Stomach (tissue), 4 donors: ENCODE measurements around the gene ARHGAP15.

Source experiments
- EP300 ChIP-seq: sonication (generic); formaldehyde crosslinking; IDR thresholded peaks from one replicate; pipeline ENCODE4 v1.6.1; 2017; ENCODE audit warnings: antibody characterized with exemption
- POLR2AphosphoS5 ChIP-seq, 3 donors: sonication (generic); formaldehyde crosslinking; IDR thresholded peaks; one replicate each; pipeline ENCODE4 v1.6.1; 2016; ENCODE audit warnings: antibody characterized with exemption in 3 of 3
- TF ChIP-seq, protein P1 (sequence below), 7 experiments: fragments of 450-650 bp in 4 of 7; fragments of 200-600 bp in 3 of 7; sonication (generic) in 3 of 7; IDR thresholded peaks; one replicate each; pipeline ENCODE4 v1.5.1; 2016 to 2019; ENCODE audit warnings: antibody characterized with exemption in 7 of 7, control low read depth in 2 of 7, mild to moderate bottlenecking in 1 of 7

DNA sequence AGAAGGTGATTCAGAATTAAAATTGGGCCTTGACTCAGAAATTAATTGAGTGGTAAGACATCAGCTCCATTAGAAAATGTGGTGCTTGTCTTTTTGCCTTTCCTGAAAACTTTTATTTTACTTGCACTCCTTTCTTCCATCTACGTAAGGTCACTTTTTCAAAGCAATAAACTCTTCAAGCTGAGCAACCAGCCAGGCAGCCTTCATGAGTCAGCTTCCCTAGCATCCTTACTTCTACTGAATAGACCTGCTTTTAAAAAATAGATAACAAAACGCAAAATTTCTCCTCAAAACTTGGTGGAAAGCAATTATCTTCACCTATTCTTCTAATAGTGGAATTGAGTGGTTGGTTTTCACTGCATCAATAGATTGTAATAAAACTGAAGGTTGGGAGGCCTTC is 504.2 kb downstream of the ARHGAP15 start:
- TF ChIP-seq, protein P1, sequence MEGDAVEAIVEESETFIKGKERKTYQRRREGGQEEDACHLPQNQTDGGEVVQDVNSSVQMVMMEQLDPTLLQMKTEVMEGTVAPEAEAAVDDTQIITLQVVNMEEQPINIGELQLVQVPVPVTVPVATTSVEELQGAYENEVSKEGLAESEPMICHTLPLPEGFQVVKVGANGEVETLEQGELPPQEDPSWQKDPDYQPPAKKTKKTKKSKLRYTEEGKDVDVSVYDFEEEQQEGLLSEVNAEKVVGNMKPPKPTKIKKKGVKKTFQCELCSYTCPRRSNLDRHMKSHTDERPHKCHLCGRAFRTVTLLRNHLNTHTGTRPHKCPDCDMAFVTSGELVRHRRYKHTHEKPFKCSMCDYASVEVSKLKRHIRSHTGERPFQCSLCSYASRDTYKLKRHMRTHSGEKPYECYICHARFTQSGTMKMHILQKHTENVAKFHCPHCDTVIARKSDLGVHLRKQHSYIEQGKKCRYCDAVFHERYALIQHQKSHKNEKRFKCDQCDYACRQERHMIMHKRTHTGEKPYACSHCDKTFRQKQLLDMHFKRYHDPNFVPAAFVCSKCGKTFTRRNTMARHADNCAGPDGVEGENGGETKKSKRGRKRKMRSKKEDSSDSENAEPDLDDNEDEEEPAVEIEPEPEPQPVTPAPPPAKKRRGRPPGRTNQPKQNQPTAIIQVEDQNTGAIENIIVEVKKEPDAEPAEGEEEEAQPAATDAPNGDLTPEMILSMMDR (IDR thresholded peaks at IDR 0.05), result no peak
- no peak for TF ChIP-seq POLR2AphosphoS5 (IDR thresholded peaks at IDR 0.05)
- TF ChIP-seq EP300, result no peak
